ENCODE results near the gene TAS1R2. TPM values are rescaled to one million over a fixed set of nuclear protein-coding genes. Genes with fewer than 3 reads are reported as not detected.

TAS1R2 gene
- total RNA-seq, 1 donor from 2014 or later = not detected

DNA sequence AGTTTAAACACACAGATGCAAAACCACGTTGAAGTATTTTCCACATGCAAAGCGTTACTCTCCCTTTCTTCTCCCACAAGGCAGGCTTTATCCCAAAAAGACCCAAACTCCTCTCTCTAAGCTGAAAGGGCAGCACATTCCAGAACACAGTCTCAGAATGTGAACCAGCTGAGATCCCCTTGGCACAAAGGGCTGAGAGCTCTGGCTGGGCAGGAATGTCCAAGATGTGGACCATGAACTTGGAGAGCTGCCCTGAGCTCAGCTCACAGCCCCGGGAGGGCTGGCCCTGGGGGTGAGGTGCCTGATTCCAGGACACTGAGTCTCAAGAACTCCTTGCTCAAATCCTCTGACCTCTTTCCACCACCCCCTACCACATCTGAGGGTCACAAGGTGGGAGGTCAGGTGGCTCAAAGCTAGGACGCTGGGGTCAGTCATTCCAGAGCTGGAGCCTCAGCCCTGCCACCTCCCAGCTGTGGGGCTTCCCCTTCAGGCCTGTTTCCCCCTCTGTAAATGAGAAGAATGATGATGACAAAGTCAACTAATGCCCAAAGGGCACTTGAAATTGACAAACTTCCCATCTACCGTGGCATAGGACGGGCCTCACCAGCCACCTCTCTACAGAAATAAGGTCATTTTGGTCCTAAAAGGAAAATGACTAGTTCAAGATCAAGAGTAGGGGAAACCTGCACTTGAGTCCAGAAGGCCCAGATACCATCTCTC, 31.4 kb upstream of the TAS1R2 start:
- H3K27me3 ChIP-seq (ENCODE audit: insufficient read depth, low read length) = no peaks in the 10 kb centered on the region
- peak; percentile 56 for FAIRE-seq
- peaks cover 4% of the 10 kb centered on the region for H3K36me3 Mint-ChIP-seq (ENCODE audit: low read depth, unreplicated experiment)

DNA sequence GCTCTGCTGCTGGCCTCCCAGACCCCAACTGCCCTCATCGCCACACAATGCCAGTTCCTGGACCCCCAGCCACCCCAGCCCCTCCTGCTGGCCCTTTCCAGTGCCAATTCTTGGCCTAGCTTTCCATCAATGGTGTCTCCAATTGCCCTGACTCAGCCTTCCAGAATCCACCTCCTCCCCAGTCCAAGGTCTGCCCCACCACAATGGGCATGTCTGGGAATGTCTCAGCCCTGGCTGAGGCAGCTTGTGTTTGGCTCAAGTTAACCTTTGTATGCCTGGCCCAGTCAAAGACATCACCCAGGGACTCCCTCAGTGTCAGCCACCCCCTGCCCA, 26.5 kb upstream of the TAS1R2 start:
- Mint-ChIP-seq H3K27me3 (ENCODE audit: low read depth, unreplicated experiment) (peaks cover 6% of the 10 kb centered on the region), H3K4me3 (ENCODE audit: unreplicated experiment) (peak overlapping the region; percentile 29), H3K9me3 (ENCODE audit: unreplicated experiment) (peaks cover 2% of the 10 kb centered on the region), H3K36me3 (ENCODE audit: low read depth, unreplicated experiment) (peaks cover 18% of the 10 kb centered on the region), H3K27ac (ENCODE audit: unreplicated experiment) (peak overlapping the region; percentile 35), H3K4me1 (ENCODE audit: low read depth, unreplicated experiment) (peaks cover 11% of the 10 kb centered on the region)
- Histone ChIP-seq H3K79me2 (ENCODE audit: insufficient read depth, low read length) (no peaks in the 10 kb centered on the region), H3K36me3 (ENCODE audit: insufficient read depth, low read length) (no peaks in the 10 kb centered on the region), H3K4me2 (ENCODE audit: low read length) (peak overlapping the region; percentile 15), H2AFZ (ENCODE audit: low read depth, low read length) (no peak overlapping the region), H3K4me1 (ENCODE audit: insufficient read depth, low read length) (peaks cover 11% of the 10 kb centered on the region), H3K27me3 (ENCODE audit: insufficient read depth, low read length) (no peaks in the 10 kb centered on the region), H3K9me3 (ENCODE audit: insufficient read depth, low read depth, low read length) (no peaks in the 10 kb centered on the region), H3K9ac (ENCODE audit: low read length) (no peak overlapping the region), H4K20me1 (ENCODE audit: insufficient read depth, low read length) (peaks cover 3% of the 10 kb centered on the region), H3K27ac (ENCODE audit: low read depth, low read length) (no peak overlapping the region), H3K4me3 (ENCODE audit: insufficient read depth, low read depth, low read length) (no peak overlapping the region)
- peak; percentile 74 for DNase-seq (ENCODE audit: low read depth)
- no peak for TF ChIP-seq EZH2 (IDR thresholded peaks at IDR 0.05; ENCODE audit: insufficient read depth, low read length)
- TF ChIP-seq, protein P1, sequence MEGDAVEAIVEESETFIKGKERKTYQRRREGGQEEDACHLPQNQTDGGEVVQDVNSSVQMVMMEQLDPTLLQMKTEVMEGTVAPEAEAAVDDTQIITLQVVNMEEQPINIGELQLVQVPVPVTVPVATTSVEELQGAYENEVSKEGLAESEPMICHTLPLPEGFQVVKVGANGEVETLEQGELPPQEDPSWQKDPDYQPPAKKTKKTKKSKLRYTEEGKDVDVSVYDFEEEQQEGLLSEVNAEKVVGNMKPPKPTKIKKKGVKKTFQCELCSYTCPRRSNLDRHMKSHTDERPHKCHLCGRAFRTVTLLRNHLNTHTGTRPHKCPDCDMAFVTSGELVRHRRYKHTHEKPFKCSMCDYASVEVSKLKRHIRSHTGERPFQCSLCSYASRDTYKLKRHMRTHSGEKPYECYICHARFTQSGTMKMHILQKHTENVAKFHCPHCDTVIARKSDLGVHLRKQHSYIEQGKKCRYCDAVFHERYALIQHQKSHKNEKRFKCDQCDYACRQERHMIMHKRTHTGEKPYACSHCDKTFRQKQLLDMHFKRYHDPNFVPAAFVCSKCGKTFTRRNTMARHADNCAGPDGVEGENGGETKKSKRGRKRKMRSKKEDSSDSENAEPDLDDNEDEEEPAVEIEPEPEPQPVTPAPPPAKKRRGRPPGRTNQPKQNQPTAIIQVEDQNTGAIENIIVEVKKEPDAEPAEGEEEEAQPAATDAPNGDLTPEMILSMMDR (IDR thresholded peaks at IDR 0.05; ENCODE audit: insufficient read depth, low read depth, low read length) = no peak
- FAIRE-seq = no peak

More for the DNA sequence above, 31.4 kb upstream of the TAS1R2 start:
- TF ChIP-seq EZH2 (IDR thresholded peaks at IDR 0.05; ENCODE audit: insufficient read depth, low read length) = no peak
- TF ChIP-seq, protein P1 (IDR thresholded peaks at IDR 0.05; ENCODE audit: insufficient read depth, low read depth, low read length) = no peak
- H4K20me1 ChIP-seq (ENCODE audit: insufficient read depth, low read length) = no peaks in the 10 kb centered on the region
- no peaks in the 10 kb centered on the region for H3K9me3 ChIP-seq (ENCODE audit: insufficient read depth, low read depth, low read length)
- no peaks in the 10 kb centered on the region for H3K79me2 ChIP-seq (ENCODE audit: insufficient read depth, low read length)
- peak; percentile 45 for DNase-seq (ENCODE audit: low read depth)
- peak overlapping the region; percentile 31 for H3K9ac ChIP-seq (ENCODE audit: low read length)
- no peaks in the 10 kb centered on the region for H3K9me3 Mint-ChIP-seq (ENCODE audit: unreplicated experiment)
- H3K36me3 ChIP-seq (ENCODE audit: insufficient read depth, low read length) = no peaks in the 10 kb centered on the region
- peak overlapping the region; percentile 6 for H3K4me2 ChIP-seq (ENCODE audit: low read length)
- H3K4me3 ChIP-seq (ENCODE audit: insufficient read depth, low read depth, low read length) = no peak overlapping the region
- H3K27ac Mint-ChIP-seq (ENCODE audit: unreplicated experiment) = no peak overlapping the region
- H3K27me3 Mint-ChIP-seq (ENCODE audit: low read depth, unreplicated experiment) = no peaks in the 10 kb centered on the region
- no peak overlapping the region for H2AFZ ChIP-seq (ENCODE audit: low read depth, low read length)
- H3K4me1 ChIP-seq (ENCODE audit: insufficient read depth, low read length) = peaks cover 17% of the 10 kb centered on the region
- H3K4me3 Mint-ChIP-seq (ENCODE audit: unreplicated experiment) = no peak overlapping the region
- no peak overlapping the region for H3K27ac ChIP-seq (ENCODE audit: low read depth, low read length)
- H3K4me1 Mint-ChIP-seq (ENCODE audit: low read depth, unreplicated experiment) = peaks cover 16% of the 10 kb centered on the region
